ENCODE measurements around the gene RHOJ.

GRCh38 chr14:63214417-63215196, 10.4 kb downstream of the RHOJ start:
- TF ChIP-seq CTCF (IDR thresholded peaks at IDR 0.05; ENCODE audit: low read depth, low read length): no peak
- no peak for TF ChIP-seq MYC (IDR thresholded peaks at IDR 0.05; ENCODE audit: low read depth, low read length)
- TF ChIP-seq POLR2A (IDR thresholded peaks at IDR 0.05; ENCODE audit: extremely low read depth, insufficient read length): no peak
